Pancreas (tissue), 10 donors: Measurements from ENCODE around the gene CHRNB4. TPM values are rescaled to one million over a fixed set of nuclear protein-coding genes. Genes with fewer than 3 reads are reported as not detected.

Experiments used
- ATAC-seq, 4 donors: fragments of 200-7000 bp; cut with Tn5 transposase; one replicate each; pipeline versions ENCODE4 v1.8.0 to v1.9.1; 2020; ENCODE audit warnings: mild to moderate bottlenecking in 4 of 4, moderate library complexity in 4 of 4
- DNase-seq, 6 donors: peaks; one replicate each; pipeline ENCODE4 v3.0.0-alpha.2; 2020
- FAIRE-seq: peaks from 2 replicates; lab custom pipeline; 2012; peaks lifted over from hg19 to GRCh38; lab: Jason Lieb, UNC
- H3K27ac ChIP-seq, 4 donors: fragments of 200-600 bp; sonication (generic); 1 replicate in 3 of 4; 2 replicates in 1 of 4; pipeline versions ENCODE4 v1.5.0 to v1.8.0; 2020
- H3K27me3 ChIP-seq, 4 donors: fragments of 200-600 bp; one replicate each; pipeline ENCODE4 v1.8.0; 2021
- H3K36me3 ChIP-seq, 3 donors: fragments of 200-600 bp; sonication (generic) in 1 of 3; one replicate each; pipeline versions ENCODE4 v1.5.0 to v1.8.0; 2020 to 2021
- H3K4me1 ChIP-seq, 3 donors: fragments of 200-600 bp; one replicate each; pipeline ENCODE4 v1.8.0; 2021
- H3K4me3 ChIP-seq, 4 donors: fragments of 200-600 bp; sonication (generic) in 2 of 4; one replicate each; pipeline versions ENCODE4 v1.5.0 to v1.8.0; 2020 to 2021
- H3K9me3 ChIP-seq, 4 donors: fragments of 200-600 bp; one replicate each; pipeline ENCODE4 v1.8.0; 2021
- WGBS, 2 donors: extraction: QIAGEN DNeasy Blood & Tissue Kit; methylation state at CpG; one replicate each; pipeline ENCODE4 v1.1.7; 2013; 5-methylcytosine and 5-hydroxymethylcytosine counted together
- intact Hi-C, 3 donors: fragments of 100-400 bp; cut with DNase I; formaldehyde crosslinking; loops; one replicate each; pipeline versions ENCODE4 v1.11.1 to v1.14.2; 2022
- polyA plus RNA-seq, 2 donors: library from polyadenylated mRNA; stranded (reverse); fragments of 200-250 nt; gene quantifications; one replicate each; pipeline ENCODE4 v1.2.3, GENCODE V29; 2013
- total RNA-seq, 6 donors: library from RNA; stranded (reverse); fragmentation: NEBNext Ultra II Directional in 4 of 6; extraction: Animal tissue kit (Norgen Biotek cat#: 25700) in 4 of 6; gene quantifications; one replicate each; pipeline versions ENCODE4 v1.2.1 to v1.2.4, GENCODE V29; 2021 to 2023
- TF ChIP-seq, protein P1 (sequence below), 4 donors: fragments of 200-600 bp; sonication (generic) in 3 of 4; IDR thresholded peaks; one replicate each; pipeline versions ENCODE4 v1.5.0 to v1.8.0; 2021; ENCODE audit warnings: antibody characterized with exemption in 4 of 4
- donor health status: healthy with polysubstance abuse.
- donor health status: DM: no; HTN: no; CAD: no; lungs with moderate emphysema.
- donor health status: DM: no; HTN: no; CAD: no.
- donor health status: control.
- donor health status: control.
- donor health status: Bipolar disorder and iron deficiency.
- donor health status: DM: yes; HTN: yes; CAD: no.
- donor health status: DM: no; HTN: no; CAD: no.
- donor health status: DM: no; HTN: no; CAD: no.
- donor health status: DM: yes; HTN: yes; CAD: no.

CHRNB4 gene
- total and polyA plus RNA-seq, 8 donors, result 0.02 to 0.18 TPM; not detected in 6

DNA sequence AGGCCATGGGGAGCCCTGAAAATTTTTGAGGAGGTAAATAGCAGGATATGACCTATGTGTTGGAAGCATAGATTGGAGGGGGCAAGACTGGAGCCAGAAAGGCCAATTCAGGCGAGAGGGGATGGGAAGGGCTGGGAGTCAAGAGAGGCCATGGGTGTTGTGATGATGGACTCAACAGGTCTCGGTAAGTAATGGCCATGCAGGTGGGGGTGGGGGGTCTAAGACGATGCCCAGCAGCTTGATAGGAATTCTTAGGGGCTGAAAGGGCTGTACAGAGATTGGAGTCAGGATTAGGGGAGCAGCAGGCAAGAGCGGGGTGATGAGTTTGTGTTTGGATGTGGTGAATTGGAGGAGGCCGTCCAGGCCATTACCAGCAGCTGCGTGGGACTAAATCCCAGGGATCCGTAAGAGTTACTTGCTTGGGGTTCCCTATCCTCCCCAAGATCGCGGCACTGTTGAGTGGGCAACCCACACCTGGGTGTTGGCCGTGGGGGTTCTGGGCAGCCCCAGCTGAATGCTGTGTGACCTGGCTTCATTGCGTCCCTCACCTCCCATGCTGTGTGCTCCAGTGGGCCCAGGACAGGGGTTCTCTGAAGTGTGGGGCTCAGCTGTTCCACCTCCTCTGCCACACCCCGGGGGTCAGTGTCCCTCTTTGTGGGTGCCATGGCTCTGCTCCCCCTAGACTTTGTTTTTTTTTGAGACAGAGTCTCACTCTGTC lies 41.8 kb upstream of the CHRNB4 start:
- intact Hi-C loops, result no loop called here
- H3K36me3 ChIP-seq, result no peaks in the 10 kb centered on the region
- FAIRE-seq (no peak), DNase-seq (no peak), ATAC-seq (no peak)
- no peak overlapping the region for H3K27ac ChIP-seq
- WGBS, 2 donors, result 89 to 93% methylated on average over 12 of the region's 12 CpGs
- H3K4me1 ChIP-seq, result no peaks in the 10 kb centered on the region
- no peaks in the 10 kb centered on the region for H3K9me3 ChIP-seq
- TF ChIP-seq, protein P1, sequence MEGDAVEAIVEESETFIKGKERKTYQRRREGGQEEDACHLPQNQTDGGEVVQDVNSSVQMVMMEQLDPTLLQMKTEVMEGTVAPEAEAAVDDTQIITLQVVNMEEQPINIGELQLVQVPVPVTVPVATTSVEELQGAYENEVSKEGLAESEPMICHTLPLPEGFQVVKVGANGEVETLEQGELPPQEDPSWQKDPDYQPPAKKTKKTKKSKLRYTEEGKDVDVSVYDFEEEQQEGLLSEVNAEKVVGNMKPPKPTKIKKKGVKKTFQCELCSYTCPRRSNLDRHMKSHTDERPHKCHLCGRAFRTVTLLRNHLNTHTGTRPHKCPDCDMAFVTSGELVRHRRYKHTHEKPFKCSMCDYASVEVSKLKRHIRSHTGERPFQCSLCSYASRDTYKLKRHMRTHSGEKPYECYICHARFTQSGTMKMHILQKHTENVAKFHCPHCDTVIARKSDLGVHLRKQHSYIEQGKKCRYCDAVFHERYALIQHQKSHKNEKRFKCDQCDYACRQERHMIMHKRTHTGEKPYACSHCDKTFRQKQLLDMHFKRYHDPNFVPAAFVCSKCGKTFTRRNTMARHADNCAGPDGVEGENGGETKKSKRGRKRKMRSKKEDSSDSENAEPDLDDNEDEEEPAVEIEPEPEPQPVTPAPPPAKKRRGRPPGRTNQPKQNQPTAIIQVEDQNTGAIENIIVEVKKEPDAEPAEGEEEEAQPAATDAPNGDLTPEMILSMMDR (IDR thresholded peaks at IDR 0.05), result no peak
- no peak overlapping the region for H3K4me3 ChIP-seq
- no peaks in the 10 kb centered on the region for H3K27me3 ChIP-seq

DNA sequence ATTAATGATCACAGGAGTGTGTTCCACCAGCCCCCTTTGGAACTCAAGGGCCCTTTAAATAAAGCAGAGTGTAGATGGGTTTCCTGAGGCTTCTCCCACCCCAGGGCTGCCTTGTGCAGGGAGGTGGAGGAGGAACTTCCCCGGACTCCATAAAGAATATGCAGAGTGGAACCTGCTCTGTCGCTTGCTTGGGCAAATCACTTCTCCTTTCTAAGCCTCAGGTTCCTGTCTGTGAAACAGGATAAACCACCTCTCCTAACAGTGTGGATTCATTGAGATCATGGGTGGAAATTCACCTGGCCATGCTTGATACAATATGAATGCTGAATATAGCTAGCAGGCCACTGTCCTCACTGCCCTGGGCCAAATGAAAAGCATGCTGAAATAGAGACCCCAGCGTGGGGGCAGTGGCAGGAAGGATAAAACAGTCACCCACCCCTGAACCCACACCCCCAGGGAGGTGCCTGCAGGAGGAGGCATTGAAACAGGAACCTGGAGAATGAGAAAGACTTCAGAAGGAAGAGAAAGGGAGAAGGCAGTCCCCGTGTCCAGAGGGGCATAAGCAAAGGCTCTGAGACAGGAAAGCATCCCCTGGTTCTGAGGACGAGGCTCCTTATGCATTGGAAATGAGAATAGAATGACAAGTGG lies 41.1 kb upstream of the CHRNB4 start:
- TF ChIP-seq, protein P1 (IDR thresholded peaks at IDR 0.05), result no peak
- FAIRE-seq (no peak), DNase-seq (no peak), ATAC-seq (no peak)
- 71 to 78% methylated on average over 5 of the region's 5 CpGs for WGBS, 2 donors
- Histone ChIP-seq H3K4me3 (no peak overlapping the region), H3K36me3 (no peaks in the 10 kb centered on the region), H3K27ac (no peak overlapping the region), H3K9me3 (no peaks in the 10 kb centered on the region), H3K4me1 (no peaks in the 10 kb centered on the region), H3K27me3 (no peaks in the 10 kb centered on the region)
- intact Hi-C loops, result no loop called here

DNA sequence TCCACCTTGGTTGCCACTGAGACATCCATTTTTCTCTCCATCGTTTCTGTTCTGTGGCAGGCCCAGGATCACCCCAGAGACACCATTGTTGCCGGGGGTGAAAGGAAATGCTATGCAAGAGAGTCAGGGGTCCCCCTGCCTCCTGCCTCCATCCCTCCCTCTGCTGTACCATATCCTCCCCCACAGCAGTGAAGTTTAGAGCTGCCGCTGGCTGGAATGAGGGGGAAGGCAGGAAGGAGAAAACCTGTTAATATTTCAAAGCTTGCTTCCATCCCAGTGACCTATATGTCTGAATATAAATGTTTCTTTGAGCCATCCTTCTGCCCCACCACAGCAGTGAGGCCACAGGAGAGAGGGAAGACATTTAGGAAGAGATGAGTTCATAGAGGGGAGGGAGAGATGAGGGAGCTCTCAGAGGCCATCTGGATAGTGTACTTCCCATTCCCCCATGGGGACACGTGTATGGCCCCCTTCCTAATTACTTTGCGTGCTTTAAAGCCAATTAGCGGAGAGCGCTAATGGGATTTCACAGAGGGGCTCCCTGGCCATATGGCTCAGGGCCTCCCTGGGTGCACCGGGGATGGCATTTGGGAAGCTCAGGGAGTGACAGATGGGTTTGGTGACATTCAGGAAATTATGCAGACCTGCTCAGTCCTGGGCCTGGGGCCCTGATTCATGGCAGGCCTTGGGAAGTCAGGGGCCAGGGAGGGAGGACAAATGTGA lies 40.4 kb upstream of the CHRNB4 start:
- ATAC-seq, result no peak
- DNase-seq, result no peak
- TF ChIP-seq, protein P1 (IDR thresholded peaks at IDR 0.05), result no peak
- no peak overlapping the region for H3K27ac ChIP-seq
- H3K9me3 ChIP-seq, result no peaks in the 10 kb centered on the region
- no peaks in the 10 kb centered on the region for H3K27me3 ChIP-seq
- FAIRE-seq, result no peak
- H3K4me1 ChIP-seq, result no peaks in the 10 kb centered on the region
- no peak overlapping the region for H3K4me3 ChIP-seq
- 66 to 72% methylated on average over 8 of the region's 8 CpGs for WGBS, 2 donors
- H3K36me3 ChIP-seq, result no peaks in the 10 kb centered on the region
- intact Hi-C loops, result no loop called here

DNA sequence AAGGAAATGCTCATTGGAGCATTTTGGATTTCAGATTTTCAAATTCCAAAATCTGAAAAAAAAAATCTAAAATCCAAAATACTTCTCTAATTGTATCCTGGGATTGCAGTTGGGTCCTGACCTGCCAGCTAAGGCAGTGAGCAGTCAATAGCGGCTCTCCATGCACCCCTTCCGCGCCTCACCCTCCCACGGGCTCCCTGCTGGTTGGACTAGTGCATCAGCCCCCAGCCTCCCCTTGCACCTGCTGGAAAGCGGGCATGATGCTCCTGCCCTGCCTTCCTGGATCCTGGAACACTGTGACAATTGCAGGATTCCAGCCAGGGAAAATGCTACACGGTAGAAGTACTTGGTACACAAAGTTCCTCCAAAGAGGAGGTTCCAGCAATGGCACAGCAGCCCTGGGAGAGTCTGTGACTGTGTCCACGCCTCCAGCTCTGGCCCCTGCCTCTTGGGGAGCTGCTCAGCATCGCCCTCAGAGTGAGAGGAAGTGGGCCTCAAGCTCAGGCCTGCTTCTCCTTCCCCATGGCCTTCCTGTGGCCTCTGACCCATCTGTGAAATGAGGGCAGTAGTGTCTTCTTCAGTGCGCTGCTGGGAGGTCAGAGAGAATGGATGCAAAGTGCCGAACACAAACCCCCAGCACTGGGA lies 39.5 kb upstream of the CHRNB4 start:
- 74 to 83% methylated on average over 10 of the region's 10 CpGs for WGBS, 2 donors
- no peak overlapping the region for H3K4me3 ChIP-seq
- DNase-seq, result no peak
- intact Hi-C loops, result no loop called here
- no peaks in the 10 kb centered on the region for H3K9me3 ChIP-seq
- no peak for ATAC-seq
- H3K4me1 ChIP-seq, result no peaks in the 10 kb centered on the region
- FAIRE-seq, result no peak
- no peak overlapping the region for H3K27ac ChIP-seq
- TF ChIP-seq, protein P1 (IDR thresholded peaks at IDR 0.05), result no peak
- no peaks in the 10 kb centered on the region for H3K27me3 ChIP-seq
- H3K36me3 ChIP-seq, result no peaks in the 10 kb centered on the region
